NCI-H1930 (cell line): ENCODE measurements around the gene SRSF2.
"Not testable (repeated sequence)": the region's sequence is repeated elsewhere in the genome, so short reads cannot be mapped to it uniquely, and the experiment has no call there.

Source experiments
- DNase-seq, 2 experiments: peaks; one replicate each; lab custom pipeline; 2025; lab: John Stamatoyannopoulos, UW

The SRSF2 gene

DNA sequence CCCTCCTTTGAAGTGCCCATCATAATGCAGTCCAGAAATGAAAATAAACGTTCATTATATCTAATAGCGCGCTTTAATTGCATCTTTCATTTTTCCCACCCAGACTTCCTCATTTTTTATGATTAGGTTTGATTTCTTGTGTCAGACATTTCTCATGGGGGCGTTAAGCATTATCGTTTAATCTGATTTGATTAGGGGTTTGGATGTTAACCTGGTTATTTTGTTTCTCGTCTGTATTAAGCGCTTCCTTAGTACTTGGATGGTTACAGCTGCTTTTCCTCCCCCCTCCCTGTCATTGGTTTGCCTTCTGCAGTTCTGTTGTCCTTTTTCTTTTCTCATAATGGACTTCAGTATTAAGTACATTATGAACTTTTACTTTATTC, 1.3 kb upstream of the SRSF2 start:
- no peak for DNase-seq

DNA sequence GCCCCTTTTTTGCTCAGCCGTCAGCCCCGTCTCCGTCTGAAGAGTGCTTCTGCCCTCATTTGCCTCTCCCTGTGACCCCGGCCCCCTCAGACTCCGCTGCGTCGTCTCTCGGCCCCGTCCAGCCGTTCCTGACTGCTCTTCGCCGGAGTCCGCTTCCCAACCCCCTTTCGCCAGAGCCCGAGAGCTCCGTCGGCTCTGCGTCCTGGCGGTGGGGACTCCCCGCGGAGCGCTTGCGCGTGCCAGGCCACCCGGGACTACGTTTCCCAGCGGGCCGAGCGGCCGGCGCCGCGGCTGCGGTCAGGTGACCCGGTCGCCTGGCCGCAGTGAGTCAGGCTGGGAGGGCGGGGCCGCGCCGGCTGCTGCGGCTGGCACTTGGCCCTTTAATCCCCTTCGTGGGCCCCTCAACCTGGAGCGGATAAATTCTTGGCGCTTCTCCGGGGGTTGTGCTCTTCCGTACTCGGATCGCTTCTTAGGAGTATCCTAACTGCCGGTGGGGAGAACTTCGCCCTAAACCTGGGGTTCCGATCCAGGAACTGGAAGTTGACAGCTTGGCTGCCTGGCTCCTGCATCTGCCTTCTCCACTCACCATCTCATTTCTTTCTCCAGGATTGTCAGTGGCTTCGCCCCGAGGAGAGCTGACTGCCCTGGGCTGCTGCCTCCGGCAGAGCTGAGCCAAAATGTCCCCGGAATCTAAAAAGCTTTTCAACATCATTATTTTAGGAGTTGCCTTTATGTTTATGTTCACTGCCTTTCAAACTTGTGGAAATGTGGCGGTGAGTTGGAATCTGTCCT, 741 bp upstream of the SRSF2 start, which contains the start of gene MFSD11:
MFSD11 (plus strand) TSS at position 444 of the 792 bp plus-strand sequence; CDS start at position 678, 234 bp downstream.
- peak; percentile 87 to 95 for DNase-seq

DNA sequence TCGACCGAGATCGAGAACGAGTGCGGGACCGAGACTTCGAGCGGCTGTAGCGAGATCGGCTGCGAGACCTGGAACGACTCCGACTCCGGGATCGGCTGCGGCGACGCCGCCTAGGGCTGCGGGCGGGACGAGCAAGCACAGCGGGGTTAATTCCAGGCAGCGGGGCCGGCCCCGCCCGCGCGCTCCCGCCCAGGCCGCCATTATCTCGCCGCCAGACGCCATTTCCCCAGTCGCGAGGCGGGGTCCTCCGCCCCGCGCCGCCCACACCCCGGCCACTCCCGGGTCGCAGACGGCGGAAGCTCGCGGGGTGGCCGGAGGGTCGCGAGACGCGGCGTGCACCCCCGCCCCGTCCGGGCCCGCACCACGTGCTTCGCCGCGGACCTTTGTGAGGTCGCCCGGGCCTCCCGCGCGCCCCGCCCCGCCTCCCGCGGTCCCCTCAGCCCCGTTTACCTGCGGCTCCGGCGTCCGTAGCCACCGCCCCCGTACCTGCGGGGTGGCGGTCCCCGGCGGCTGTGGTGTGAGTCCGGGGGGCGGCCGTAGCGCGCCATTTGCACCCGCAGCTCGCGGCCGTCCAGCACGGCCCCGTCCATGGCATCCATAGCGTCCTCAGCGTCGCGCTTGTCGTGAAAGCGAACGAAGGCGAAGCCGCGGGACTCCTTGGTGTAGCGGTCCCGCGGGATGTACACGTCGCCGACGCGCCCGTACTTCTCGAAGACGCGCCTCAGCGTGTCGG, 616 bp downstream of the SRSF2 start:
- DNase-seq: peak in 1 of 2 experiments; percentile 75

DNA sequence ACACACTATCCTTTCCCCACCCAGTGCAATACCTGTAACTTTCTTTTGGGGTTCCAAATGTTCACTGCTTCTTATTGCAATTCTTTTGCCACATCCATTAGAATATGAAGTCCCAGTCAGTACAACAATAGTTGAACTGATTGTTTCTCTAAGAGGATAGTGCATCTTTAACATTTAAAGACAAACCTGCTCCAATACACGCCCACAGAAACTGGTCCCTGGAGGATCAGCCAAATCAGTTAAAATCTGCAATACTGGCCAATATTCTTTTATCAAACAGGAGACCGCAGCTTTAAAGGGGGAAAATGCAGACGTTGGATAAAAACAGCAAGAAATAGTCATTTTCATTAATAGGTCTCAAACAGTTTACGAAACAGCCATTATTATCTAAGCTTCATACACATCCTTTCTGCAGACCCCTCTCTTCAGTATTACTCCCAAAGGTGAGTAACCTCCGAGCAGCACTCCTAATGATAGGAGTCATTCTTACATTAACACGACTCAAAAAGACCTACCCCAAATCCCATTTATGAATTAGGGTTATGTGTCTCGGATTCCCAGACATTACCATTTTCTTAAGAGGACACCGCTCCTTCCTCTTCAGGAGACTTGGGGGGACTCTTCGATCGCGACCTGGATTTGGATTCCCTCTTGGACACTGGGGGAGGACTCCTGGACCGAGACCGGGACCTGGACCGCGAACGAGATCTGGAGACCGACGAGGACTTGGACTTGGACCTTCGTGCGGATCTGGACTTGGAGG, 1.4 kb downstream of the SRSF2 start:
- no peak for DNase-seq

DNA sequence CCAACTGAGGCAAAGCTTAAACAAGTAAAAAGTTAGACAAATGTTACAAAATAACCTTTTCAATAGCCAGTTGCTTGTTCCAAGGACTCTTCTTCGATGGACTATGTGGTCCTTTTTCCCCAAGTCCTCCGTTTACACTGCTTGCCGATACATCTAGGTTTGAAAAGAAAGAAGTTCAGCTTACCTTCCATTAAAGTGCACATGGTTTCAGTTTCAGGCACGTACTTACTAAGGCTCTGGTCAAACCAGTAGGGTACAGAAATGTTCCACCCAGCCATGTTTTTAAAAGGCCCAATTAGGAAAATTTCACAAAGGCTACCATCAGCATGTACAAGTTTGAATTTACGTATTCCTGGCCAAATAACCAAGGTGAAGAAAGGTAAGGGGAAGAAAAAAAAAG, 2.1 kb downstream of the SRSF2 start:
- no peak for DNase-seq

DNA sequence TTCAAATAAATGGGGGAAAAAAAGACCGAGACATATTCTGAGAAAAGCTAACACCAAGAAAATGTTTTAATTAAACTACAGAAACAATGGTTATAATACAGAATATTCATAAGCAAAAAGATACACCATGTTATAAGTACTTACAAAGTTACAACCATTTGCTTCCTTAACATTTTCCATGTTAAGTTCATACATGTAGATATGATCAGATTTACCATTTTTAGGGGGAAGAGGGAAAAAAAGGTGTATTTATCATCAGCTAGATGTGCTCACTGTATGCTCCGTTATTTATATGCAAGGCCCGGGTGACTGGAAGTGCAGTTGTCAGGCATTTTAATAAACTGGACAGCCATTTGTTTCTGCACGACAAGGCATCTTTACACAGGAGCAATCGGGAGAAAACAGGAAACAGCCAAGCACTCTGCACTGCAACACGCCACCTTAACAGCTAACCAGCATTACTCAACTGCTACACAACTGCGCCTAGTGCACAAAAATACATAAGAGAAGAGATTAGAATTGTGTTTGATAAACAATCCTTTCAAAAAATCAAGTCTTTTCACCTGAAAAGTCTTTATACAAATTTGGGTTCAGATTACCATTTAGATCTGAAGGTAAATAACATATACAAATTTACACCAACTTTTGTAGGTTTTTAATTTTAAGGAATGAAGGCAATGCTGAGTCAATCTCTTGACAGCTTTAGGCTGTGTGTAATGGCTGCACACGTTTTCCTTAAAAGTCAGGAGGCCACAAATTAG, 2.9 kb downstream of the SRSF2 start:
- no peak for DNase-seq

DNA sequence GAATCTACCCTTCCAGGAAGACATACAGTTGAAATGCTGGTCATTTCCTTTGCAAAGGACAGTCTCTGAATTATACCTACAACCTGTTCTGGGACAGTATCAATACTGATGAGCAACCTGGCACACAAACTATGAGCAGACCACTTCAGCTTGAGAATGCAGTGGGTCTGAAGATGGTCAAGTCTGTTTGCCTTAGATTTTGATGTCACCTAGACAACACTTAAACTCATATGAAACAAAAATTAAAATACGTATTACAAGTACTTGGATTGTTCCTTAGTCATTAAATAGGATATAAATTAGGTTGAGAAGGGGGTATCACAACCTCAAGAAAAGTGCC, 3.5 kb downstream of the SRSF2 start:
- DNase-seq: no peak

DNA sequence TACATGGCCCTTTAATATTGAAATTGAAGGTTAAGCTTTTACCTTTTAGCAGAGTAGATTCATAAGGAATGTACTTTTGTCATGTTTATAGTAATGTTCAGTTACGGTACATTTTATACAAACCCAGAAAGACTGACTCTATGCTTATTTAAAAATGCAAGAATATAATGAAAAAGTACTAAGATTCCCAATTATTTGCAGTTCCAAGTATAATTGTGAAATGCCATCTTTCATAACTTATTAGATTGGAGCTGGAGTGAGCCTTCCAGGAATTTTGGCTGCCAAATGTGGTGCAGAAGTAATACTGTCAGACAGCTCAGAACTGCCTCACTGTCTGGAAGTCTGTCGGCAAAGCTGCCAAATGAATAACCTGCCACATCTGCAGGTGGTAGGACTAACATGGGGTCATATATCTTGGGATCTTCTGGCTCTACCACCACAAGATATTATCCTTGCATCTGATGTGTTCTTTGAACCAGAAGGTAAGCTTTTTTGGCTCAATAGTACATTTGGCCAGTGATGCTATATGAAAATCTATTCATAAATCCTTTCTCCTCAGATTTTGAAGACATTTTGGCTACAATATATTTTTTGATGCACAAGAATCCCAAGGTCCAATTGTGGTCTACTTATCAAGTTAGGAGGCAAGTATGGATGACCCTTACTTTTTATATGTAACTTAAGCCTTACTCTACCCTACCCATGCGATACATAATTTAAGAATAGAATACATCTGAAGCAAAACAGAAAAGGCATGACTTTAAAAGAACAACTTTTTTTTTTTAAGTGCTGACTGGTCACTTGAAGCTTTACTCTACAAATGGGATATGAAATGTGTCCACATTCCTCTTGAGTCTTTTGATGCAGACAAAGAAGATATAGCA, 4.2 kb downstream of the SRSF2 start:
- no peak for DNase-seq

DNA sequence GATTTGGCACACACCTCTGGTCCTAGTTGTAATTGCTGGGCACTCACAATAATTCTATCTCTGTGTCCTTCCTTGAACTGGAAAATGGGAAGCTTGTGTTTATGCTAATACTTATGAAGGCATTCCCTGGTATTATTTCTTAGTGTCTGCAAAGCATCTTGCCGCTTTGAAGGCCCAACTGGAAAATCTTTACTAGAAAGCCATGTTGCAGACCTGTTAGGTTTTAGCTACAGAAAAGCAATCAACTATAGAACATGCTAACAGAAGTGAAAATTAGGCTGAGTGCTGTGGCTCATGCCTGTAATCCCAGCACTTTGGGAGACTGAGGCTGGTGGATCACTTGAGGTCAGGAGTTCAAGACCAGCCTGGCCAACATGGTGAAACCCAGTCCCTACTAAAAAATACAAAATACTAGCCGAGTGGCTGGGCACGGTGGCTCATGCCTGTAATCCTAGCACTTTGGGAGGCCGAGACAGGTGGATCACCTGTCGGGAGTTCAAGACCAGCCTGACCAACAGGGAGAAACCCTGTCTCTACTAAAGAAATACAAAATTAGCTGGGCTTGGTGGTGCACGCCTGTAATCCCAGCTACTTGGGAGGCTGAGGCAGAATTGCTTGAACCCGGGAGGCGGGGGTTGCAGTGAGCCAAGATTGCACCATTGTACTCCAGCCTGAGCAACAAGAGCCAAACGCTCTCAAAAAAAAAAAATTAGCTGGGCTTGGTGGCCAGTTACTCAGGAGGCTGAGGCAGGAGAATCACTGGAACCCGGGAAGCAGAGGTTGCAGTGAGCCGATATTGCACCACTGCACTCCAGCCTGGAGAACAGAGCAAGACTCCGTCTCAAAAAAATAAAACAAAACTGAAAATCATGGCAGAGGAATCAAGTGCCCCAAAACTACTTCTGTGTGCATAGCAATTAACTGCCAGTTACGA, 5.1 kb downstream of the SRSF2 start:
- DNase-seq: not testable (repeated sequence)

DNA sequence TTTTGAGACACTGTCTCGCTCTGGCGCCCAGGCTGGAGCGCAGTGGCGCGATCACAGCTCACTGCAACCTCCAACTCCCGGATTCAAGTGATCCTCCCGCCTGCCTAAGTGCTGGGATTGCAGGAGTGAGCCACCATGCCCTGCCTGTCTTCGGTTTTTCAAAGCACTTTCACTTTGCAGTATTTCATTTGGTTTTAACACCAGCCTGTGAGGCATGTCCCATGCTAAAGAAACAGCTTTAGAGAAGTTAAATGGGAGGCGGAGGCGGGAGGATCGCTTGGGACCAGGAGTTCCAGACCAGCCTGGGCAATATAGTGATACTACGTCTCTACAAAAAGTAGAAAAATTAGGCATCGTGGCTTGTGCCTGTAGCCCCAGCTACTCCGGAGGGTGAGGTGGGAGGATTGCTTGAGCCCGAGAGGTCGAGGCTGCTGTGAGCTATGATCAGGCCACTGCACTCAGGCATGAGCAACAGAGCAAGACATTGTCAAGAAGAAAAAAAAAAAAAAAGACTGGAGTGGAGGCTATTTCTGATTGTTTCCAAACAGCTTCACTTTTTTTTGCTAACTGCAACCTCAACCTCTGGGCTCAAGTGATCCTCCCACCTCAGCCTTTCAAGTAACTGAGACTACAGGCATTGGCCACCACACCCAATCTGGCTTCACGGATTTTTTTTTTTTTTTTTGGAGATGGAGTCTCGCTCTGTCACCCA, 9.2 kb downstream of the SRSF2 start:
- no peak for DNase-seq

DNA sequence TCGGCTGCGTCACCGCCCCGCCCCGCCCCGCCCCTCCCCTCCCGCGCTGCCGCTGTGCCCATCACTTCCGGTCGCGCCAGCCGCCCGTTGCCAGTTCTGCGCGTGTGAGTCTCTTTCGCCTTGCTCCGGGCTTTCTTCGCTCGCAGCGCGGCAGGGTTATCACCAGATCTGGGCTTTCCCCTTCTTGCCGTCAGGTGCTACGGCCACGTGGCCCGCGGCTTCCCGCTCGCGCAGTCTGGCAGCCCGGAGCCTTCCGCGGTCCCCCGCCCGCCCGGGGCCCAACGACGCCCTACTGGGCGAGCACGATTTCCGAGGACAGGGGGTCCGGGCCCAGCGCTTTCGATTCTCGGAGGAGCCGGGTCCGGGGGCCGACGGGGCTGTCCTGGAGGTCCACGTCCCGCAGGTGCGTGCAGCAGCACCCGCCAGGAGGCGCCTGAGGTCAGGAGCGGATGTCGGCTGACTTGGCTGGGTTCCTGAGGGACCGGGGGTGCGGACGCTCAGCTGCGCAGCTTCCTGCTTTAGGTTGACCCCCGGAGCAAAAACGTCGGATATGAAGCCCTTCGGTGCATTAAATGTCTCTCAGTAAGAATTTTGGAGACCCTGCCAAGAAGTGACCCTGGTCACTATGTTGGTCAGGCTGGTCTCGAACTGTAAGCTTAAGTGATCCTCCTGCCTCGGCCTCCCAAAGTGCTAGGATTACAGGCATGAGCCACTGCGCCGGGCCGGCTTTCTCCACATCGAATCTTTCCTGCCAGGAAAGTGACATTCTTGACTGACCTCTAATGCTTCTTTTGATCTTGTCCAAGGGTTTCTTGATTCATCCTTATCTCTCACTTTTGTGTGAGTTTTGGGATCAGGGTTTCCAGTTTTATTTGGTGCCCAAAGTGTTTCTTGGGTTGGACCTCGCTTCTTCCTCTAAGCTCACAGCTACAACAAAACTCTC, 10.1 kb downstream of the SRSF2 start, which contains the start of gene METTL23:
METTL23 (plus strand) TSS at position 64 of the 943 bp plus-strand sequence. CDS start 2,872 bp downstream, outside the sequence.
- peak; percentile 41 to 79 for DNase-seq

DNA sequence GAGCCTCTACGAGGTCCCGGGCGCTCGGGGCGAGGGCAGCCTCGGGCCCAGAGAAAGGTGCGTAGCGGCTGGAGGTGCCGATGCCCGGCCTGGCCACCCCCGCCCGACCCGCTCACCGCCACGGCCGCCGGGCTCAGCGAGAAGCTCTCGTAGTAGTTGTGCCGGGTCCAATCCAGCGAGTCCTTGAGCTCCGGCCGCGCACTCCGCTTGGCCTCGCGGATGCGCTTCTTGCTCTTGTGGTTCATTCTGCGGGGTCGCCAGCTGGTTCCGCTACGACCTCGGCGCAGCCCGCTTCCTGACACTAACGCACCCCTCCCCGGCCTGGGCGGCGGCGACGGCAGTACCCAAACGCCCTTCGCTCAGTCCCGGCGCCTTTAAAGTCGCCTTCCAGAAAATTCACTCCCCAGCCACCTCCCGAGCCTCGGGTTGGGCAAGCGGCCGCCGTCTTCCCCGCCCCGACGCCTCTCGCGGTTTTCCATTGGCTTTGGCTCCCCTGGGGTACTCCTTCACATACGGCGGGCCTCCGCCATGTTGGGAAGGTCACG, 10.8 kb downstream of the SRSF2 start, which contains the start of gene JMJD6:
JMJD6 (minus strand) TSS at position 376 of the 545 bp plus-strand sequence; CDS start at position 245, 131 bp downstream.
- DNase-seq: peak; percentile 97

DNA sequence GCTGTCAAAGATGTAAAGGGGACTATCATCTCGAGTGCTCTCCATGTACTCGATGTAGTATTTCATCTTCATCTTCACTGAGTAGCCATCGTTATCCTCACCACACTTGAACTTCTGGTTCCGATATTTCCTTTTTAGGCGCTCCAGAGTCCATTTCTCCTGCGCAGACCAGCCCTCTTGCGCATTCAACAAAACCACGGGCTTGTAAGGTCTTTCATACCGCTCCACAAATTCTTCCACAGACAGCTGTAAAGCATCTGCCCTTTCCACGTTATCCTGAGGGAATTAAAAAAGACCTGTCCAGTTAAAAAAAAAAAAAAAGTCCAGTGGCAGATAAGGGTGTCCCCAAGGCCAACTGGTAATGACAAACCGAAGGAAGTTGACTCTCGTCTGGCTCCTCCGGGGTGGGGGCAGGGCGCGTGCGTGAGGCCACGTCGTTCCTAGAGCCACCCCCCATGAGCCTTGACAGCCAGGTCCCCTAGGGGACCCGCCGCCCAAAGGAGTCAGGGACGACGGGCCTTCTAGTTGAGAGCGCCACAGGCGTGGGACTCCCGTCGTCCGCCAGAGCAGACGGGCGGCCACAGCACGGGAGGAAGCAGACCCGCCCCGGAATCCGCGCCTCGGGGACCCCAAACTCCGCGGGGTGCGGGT, 11.4 kb downstream of the SRSF2 start:
- DNase-seq: no peak

DNA sequence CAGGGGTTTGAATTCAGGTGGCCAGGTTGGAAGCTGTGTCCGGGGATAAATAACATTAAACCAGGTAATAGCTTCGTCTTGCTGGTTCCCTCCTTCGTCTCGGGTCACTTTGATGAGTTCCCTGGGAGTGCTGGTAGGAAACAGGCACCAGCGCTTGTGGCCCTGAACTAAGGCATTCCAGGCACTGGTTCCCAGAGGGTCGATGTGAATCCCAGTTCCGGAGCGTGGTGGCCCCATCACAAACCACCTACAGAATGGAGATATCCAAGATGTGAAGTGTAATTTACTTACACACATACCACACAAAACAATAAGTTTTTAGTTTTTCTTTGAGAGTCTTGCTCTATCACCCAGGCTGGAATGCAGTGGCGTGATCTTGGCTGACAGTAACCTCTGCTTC, 13.3 kb downstream of the SRSF2 start:
- DNase-seq: no peak

DNA sequence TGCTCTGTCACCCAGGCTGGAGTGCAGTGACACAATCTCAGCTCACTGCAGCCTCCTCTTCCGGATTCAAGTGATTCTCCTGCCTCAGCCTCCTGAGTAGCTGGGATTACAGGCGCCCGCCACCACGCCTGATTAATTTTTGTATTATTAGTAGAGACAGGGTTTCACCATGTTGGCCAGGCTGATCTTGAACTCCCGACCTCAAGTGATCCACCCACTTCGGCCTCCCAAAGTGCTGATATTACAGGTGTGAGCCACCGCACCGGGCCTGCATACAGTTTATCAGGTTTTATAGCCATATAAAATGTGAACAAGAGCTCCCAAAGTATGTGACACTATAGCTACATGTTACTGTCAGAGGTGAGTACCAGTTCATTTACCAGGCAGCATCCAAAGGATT, 14.2 kb downstream of the SRSF2 start:
- not testable (repeated sequence) for DNase-seq

DNA sequence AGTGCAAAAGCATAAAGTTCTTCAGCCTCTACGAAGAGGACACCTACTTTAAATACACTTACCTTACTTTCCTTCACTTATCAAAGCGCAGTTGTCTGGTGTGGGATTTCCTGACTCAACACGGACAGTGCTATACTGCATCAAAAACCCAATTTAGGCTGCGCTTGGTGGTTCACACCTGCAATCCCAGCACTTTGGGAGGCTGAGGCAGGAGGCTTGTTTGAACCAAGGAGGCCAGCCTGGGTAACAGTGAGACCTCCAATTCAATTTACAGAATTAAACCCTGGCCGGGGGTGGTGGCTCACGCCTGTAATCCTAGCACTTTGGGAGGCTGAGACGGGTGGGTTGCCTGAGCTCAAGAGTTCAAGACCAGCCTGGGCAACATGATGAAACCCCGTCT, 14.9 kb downstream of the SRSF2 start:
- no peak for DNase-seq

DNA sequence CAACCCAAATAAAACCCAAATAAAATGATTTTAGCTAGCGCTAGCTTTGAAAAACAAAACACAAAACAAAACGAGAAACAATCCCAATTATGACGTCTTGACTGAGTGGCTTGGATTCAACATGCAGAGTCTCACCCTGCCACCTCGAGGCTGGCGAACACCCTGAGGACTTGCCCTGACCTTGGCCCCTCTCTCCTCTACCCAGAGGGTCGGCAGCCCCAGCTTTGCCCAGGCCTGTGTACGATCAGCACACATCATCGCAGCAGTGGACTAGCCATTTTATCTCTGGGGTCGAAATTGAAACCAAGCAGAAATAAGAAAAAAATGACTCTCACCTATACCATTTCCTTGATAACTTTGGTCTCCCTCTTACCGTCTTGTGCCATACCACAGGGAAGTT, 15.7 kb downstream of the SRSF2 start:
- no peak for DNase-seq
